GM19239 (cell line): ENCODE data around the gene PTPRT.

Experiments used
- DNase-seq: peaks from one replicate; pipeline ENCODE4 v3.0.0; 2011; ENCODE audit warnings: low spot score; ENCODE audit not compliant: insufficient read length
- FAIRE-seq: peaks from 2 replicates; lab custom pipeline; 2011; peaks lifted over from hg19 to GRCh38; lab: Jason Lieb, UNC

PTPRT gene

DNA sequence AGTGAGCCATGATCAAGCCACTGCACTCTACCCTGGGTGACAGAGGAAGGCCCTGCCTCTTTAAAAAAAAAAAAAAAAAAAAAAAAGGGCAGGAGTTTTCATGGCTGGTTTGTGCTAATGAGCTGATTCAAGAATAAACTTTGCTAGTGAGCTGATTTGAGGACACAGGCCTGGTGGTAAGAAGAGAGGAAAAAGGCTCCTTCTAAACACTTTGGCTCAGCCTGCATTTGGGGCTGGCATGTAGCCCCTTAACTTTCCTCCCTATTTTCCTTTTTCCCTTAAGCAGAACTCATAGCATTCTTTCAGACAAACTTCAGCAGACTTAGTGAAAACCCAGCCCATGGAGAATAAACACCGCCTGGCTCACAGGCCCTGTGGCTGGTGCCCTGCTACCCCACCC lies 432.7 kb downstream of the PTPRT start:
- FAIRE-seq, result no peak
- no peak for DNase-seq

DNA sequence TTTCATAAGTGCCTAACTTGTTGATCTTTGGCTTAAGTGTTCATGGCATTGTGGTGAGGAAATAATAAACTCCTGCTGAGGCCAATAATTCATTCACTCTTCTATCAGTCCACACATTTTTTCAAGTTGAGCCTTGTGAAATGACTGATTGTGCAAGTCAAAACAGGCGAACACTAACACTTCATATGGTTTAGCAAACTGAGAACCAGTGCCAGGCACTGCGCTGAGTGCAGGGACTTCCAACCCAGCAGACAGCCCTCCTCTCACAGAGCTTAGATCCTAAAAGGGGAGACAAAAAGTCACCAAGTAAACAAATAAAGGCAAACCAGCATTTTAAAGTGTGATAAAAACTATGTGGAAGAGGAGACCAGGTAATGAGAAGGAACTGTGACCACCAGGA lies 435.0 kb downstream of the PTPRT start:
- no peak for FAIRE-seq
- DNase-seq, result no peak

DNA sequence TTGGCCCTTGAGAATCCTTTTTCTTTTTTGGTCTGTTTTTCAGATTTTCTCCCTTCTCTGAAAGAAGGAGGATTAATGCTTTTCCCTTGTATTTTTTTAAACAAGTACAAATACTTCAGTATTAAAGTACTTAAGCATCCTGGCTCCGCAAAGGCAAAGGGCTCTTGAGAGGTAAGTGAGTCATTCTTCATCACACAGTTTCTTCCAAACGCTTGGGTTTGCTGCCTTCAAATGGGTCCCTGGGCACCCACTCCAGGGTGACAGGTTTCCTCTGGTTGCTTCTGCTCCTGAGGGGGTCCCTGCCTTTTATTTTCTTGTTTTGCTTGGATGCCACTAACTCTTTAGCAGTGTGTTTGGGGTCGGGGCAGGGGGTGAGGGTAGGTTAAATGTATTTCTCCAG lies 437.1 kb downstream of the PTPRT start:
- DNase-seq (no peak), FAIRE-seq (no peak)

DNA sequence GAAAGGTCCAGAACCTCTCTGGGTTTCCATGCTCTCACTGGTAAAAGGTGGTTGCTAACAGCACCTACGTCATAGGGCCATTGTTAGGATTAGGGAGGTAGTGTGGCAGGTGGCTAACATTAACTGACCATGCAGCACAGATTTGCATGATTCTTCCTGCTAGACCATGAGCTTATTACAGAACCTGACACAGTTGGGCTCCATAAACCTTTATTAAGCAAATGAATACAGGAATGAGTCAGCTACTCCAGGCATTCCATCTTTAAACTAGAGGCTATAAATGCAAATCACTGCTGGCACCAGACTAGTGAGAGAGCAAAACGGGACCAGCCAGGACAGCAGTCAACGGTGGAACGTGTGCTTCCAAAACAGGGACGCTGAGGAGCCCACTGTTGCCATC lies 440.1 kb downstream of the PTPRT start:
- FAIRE-seq (no peak), DNase-seq (no peak)

DNA sequence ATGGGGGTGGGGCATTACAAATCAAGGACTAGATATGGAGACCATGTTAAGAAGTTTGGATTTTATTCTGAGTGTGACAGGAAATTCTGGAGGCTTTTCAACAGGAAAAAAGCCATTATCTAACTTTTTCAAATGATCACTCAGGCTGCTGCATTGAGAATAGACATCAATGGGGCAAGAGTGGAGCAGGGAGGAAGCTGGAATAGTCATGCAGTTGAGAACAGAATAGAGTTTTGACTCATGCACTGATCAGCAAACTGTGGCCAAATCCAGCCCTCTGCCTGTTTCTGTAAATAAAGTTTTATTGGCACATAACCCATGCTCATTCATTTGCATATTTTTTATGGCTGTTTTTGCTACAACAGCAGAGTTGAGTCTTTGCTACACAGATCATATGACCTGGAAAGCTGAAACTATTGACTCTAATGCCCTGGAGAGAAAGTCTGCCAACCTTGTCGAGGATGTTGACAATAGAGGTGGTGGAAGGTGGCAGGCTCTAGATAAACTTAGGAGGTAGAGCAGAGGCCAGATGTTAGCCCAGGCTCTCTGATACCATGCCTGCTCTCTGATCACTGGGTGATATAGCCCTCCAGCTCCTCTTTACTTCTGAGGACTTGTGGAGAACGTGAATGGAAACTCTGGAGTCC lies 441.8 kb downstream of the PTPRT start:
- FAIRE-seq, result no peak
- DNase-seq, result no peak

DNA sequence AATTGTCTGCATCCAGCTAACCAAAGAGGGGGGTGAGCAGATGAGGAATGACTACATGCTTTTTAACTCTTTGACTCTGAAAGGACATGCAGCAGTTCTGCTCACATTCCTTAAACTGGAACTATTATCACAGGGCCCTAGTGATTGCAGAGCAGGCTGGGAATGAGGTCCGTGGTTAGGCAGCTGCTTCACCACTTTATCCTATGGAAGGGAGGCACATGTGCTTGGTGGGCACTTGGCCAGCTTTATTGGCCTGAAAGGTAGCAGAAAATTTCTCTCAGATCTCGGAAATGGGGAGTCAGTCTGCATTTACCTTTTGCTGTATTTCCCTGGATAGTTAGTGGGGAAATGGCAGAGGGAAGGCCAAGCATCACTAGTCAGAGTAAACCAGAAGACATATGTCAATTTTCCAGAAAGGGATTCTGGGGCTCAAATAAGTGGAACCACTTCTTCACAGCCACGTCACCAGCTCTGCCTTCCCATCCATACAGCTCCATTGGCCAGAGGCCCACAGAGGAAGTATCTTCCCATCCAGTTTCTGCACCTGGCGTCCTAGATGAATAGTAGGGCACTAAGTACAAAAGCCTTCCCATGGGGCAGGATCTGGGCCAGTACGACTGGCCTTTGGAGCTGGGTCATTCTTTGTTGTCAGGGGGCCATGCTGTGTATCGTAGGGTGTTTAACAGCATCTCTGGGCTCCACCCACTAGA lies 444.8 kb downstream of the PTPRT start:
- FAIRE-seq, result no peak

DNA sequence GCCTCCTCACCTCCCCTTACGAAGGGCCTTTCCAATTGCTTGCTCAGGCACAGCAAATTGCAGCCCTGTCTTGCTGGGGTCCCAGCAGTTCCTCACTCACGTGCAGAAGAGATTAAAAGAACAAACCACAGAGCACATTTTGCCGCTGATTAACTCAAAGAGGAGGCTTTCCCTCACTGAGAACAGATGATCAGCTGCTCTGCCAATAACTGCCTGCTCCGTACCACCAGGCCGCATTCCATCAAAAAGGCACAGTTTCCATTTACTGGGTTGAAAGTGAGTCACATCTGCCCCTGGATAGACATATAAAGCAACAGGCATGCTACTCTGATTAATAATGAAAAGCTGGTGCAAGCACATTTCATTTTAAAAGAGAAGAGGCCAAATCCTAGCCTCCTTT lies 446.8 kb downstream of the PTPRT start:
- no peak for DNase-seq
- no peak for FAIRE-seq

More for the DNA sequence above, 444.8 kb downstream of the PTPRT start:
- no peak for DNase-seq

DNA sequence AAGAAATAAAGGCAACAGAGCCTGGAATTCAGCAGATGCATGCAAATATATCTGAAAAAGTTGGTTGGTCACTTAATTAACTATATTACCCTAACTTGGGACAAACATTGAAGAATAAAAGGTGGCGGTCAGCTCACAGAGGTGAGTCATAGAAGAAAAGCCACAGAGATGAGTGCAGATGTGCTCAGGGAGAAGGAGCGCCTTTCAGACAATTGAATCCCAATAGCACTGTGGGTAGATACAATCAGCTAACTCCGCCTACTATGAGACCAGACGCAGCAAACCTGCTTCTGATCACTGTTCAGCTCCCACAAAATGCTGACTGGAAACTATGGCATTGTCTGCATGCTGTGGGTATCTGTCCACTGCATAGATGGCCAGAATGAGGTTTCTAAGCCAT lies 447.8 kb downstream of the PTPRT start:
- no peak for FAIRE-seq
- no peak for DNase-seq

DNA sequence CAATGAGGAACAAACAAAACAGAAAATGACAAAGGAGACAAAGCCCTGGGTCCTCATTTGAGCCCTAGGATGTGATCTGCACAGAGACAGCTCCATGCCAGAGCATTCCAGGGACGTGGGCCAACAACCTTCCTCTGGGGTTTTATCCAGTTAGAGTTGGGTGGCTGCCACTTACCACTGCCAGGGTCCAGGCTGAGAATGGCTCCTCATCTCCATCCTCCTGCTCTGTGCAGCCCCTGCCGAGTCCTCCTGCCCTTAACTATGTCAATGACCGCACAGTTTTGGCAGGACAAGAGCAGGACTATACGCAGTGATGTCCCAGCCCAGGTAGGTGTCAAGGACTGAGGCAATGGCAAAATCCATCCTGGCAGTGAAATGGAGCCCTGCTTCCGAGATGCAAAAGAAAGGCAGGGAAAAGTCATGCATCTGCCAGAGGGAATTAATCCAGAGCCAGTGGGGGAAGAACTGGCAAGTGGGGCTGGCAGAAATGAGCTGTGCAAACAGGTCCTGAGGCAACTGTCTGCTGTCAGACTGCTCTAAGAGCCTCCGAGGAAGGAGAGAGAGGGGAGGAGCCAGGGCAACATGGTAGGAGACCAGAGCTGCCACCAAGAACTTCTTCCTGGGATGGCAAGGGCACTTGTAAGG lies 449.4 kb downstream of the PTPRT start:
- DNase-seq, result no peak
- FAIRE-seq, result no peak

DNA sequence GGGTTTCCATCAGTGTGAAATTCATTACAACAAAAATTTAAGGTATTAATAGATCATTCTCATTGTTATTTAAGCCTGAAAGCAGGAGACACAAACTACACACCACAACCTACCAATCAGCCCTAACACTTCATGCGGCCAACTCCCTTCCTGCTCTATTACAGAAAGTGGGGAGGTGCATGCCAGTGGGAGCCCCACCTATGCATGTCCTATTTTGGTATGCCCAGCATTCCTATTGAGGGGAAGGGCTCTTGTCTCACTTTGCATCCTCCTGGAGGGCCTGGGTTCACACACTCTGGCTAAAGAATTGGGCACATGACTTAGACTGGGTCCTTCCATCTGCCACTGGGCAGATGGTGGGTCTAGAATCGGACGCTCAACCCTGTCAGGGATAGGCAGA lies 450.0 kb downstream of the PTPRT start:
- DNase-seq (no peak), FAIRE-seq (no peak)

DNA sequence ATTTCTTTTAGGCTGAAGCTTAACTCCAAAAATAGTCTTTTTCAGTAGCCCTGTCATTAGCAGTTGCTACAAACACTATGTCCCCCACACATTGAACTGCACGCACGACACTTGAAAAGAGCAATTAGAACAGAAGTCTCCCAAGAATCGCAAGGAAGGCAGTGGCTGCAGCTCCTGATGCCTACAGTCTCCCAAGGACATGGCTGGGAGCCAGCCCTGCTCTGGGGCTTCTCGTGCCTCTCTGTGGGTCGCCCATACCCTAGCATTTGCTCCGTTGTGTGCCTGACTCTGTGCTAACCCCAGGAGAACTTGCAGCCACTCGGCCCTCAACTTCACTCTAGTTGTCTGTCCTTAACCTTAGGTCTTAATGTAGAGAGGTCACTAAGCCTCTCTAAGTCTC lies 454.2 kb downstream of the PTPRT start:
- no peak for DNase-seq
- no peak for FAIRE-seq

DNA sequence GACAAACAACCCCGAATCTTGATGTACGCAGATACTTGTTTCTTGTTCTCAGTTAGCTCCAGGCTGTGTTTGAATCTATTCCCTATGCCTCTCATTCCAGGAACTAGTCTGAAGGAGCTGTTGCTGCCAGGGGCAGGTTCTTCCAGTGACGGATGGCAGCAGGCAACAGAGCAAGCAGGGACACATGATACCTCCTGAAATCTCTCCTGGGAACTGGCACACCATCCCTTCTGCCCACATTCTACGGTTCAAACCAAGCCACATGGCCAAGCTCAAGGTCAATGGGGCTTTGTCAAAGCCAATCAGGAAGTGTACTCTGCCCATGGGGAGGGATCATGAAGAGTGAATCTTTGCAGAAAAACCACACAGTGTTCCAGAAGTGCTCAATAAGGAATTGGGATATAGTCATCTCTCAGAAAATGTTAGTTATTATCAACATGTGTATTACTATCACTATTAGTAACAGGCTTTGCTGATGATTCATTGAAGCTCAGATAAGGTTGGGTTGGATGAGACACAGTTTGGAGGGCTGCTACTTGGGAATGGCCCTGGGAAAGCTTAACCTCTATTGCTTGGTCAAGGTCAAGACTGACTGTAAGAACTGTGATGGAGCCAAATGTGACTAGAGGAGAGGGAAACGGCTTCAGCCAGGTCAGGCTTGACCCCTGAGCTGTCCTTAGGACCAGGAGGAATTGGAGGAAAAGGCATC lies 454.9 kb downstream of the PTPRT start:
- no peak for FAIRE-seq
- DNase-seq, result no peak

DNA sequence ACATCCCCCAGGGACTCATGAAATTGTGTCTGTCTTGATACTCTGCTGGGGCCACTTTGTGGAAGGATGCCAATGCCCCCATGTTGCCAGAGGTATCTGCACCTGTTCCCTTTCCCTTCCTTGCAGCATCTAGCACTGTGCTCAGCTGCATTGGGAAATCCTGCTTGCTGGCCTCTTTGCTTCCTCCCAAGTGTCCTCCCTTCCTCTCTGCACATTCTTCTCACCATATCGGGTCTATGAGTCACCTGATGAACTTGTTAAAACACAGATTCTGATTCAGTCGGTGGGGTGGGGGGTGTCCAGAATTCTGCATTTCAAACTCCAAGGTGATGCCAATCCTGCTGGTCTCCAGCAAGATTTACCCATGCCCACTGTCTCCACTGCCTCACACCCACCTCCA lies 467.8 kb downstream of the PTPRT start:
- no peak for FAIRE-seq
- no peak for DNase-seq

DNA sequence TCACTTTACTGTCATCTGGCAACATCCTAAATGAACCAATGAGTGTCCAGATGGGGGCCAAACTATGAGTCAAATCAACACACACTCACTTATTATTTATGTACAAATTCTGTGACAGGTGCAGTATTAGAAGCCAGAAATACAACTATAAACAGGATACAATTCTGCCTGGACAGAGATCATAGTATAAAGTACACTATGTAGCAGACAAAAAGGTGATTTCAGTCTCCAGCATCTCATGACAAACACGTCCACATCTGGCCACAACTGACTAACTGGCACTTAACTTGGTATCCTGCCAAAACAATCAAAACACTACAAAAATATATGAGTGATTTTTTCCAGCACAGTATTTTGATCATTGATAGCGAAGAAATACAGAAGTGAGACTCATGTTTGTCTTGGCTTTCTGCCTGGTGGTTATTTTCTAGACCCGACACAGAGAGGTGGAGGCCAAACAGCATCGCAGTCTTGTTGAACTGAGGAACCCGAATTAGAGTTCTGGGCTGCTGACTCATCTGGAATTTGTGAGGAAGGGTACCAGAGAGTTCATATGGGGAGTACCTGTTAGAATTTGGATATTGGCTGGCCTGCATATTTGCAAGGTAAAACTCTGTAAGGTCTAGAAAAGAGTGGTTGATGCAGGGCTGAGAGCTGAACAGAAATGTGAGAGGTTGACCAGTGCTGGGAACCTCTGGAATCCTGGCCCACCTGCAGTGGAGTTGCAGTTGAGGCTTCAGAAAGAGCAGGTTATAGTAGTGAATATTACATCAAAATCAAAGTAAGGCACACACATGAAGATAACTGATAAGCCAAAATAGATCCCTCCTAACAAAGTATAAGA lies 475.2 kb downstream of the PTPRT start:
- FAIRE-seq (no peak), DNase-seq (no peak)

DNA sequence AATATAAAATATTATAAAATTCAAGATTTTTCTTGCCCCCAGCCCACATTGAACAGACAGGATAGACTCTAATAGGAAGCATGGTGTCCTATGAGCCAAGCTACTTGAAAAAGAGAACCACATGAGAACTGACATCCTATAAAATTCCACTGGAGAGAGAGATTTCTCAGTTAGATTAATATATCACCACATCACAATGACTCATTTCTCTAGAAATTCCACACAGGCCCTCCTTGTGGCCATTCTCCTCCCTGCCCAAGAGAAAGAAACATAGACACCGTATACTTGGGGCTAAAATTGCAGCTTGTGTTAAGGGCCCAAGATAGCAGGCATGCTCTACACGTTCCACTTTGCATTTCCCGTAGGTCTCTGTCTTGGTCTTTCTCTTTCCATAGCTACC lies 481.4 kb downstream of the PTPRT start:
- DNase-seq (no peak), FAIRE-seq (no peak)

DNA sequence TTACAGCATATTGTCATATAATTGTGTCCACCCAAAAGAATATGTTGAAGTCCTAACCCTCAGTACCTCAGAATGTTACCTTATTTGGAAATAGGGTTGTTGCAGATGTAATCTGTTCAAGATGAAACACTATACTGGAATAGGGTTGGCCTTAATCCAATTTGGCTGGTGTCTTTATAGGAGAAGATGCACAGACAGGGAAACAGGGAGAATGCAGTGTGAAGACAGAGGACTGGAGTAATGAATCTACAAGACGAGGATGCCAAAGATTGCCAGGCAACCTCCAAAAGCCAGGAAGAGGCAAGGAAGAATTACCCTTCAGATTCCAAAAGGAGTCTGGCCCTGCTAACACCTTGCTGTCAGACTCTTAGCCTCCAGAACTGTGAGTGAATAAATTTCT lies 482.9 kb downstream of the PTPRT start:
- DNase-seq (no peak), FAIRE-seq (no peak)

DNA sequence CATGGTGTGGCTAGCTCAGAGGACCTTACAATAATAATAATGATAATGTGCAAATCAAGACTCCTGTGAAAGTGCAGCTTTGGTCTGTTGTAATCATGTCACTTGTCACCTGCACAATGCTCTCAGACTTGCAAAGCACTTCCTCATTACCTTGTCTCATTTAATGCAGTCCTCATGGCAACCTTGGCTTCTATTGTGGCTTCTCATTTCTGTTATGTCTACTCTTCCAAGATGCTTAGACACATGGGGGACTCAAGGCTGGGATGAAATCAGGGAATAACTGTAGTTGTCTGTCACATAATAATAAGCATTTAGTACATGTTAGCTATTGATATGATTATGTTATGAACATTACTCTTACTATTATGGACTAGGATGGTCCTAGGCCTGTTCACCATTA lies 484.2 kb downstream of the PTPRT start:
- FAIRE-seq, result no peak
- no peak for DNase-seq

DNA sequence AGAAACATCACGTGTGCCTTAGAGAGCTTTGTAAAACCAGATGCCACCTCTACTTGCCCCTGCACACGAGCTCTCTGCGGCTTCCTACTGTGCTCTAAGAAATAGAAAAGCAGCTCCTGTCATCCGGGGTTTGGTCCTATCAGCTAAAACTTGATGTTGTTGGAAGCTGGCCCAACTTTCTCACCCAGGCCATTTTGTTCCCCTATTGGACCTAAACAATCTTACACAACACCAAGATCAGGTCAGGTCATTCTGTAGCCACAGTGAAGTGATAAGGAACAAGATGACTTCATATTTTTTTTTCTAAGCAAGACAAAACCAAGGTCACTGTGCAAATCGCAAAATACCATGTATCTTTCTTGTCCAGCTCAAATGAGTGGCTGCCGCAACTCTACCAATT lies 486.0 kb downstream of the PTPRT start:
- FAIRE-seq (no peak), DNase-seq (no peak)

DNA sequence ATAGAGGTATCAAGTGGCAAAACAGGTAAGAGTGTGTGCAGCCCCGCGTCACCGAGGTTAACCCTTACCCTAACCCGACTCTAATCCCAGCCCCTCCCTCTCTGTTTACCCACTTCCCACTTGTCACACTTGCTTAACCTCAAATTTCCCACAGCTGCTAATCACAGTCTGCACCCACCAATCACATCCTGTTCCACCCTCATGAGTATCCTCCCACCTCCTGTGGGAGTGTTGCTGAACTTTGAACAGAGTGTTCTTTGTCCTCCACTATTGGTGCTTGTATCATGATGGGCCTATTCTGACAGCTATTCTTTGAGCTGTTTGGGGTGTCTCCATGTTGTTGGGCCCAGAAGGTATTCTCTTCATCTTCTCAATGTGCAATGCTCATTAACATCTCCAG lies 487.8 kb downstream of the PTPRT start:
- DNase-seq, result no peak
- no peak for FAIRE-seq

DNA sequence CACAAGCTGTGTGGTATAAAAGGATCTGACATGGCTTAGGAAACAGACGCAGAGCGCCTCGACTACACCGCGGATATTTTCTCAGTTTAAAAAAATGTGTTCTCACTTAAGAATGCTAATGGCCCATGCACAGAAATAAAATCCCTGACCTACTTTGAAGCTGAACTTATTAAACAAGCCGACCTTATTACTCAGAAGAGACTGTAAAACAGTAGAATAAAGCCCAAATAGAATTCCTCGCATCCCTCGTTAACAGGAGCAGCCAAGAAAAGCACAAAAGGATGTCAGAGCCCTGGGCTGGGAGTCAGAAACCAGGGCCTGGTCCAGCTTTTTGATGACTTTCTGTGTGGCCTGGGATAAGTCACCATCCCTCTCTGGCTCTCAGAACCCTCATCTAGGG lies 489.3 kb downstream of the PTPRT start:
- no peak for FAIRE-seq
- DNase-seq, result no peak
